IPS DF 19.7 (cell line): ENCODE data around the gene ACOXL.
A peak's percentile ranks its signal among the peaks of the same experiment; 100 is the strongest.

Experiments used
- DNase-seq: peaks from one replicate; pipeline ENCODE4 v3.0.0-alpha.2; 2013; ENCODE audit warnings: low read depth, low spot score

Gene ACOXL

DNA sequence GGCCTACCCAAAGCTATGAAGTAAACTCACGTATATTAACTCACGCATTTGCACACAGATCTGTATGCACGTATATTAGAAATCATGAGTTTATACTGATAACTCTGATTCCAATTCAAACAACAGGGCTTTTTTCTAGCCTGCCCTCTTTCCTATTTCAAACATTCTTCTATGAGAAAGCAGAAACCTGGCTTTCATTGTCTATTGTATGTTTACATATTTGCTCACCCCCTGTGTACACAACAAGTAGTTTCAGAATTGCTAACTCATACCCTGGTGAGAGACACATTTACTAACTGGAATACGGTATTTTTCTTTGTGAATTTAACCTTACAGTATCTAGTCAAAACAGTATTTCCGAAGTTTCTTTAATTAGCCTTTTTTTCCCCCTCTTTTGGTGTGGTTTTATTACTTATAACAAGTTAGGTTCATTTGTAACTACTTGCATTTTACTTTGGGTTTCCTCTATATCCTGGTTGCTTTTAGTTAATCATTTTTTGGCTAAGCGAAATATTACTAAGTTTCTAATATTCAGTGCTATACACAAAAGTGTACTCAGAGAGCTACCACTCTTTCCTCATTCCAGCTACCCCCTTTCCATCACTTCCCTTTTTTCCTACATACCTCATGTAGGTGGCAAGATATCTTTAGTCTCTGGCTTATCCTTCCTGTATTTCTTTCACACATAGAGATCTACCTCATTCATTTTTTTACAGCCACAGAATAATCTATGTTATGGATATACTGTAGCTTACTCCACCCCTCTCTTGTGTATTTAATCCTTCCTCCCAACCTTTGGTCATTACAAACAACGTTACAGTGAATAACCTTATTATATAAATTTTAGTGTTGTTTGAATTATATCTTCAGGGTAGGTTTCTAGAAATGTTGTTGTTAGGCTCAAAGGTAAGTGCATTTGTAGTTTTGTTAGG is 275.6 kb downstream of the ACOXL start:
- DNase-seq, result no peak

DNA sequence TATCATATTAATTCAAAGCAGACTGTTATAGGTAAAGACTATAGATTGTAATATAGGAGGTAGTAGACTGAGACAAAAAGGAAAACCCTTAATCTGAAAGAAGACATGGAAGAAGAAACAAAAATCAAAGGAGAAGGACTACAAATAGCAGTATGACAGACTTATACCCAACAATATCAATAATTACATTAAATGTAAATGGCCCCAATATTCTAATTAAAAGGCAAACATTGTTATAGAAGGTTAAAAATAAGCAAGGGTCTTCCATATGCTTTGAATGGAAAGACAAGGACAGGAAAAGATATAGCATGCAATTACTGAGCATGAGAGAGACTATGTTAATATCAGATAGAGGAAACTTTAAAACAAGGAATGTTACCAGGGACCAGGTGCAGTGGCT is 278.8 kb downstream of the ACOXL start:
- no peak for DNase-seq

DNA sequence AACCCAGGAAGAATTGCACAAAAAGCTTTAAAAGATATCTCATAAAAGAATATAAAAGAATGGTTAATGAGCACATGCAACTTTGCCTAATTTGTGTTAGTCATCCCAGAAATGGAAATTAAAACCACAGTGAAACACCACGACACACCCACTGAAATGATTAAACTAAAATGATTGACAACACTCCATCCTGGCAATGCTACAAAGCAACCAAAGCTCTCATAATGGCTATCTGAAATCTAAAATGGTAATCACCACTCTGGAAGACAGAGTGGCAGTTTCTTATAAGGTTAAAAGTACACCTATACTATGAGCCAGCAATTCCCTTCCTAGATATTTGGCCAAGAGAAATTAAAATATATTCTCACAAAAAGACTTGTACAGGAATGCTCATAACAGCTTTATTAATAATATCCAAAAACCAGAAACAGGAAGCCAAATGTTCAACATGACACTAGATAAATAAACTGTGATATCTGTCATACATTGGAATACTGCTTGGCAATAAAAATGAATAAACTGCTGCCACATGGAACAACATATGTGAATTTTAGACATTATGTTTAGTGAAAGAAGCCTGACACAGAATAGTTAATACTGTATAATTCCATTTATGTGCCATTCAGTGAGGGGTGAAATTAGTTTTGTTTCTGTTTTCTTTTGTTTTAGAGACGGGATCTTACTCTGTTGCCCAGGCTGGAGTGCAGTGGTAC is 283.1 kb downstream of the ACOXL start:
- DNase-seq, result no peak

GRCh38 chr2:111017034-111017622 is 284.8 kb downstream of the ACOXL start:
- DNase-seq, result no peak

GRCh38 chr2:111017909-111018308 is 285.5 kb downstream of the ACOXL start:
- DNase-seq, result no peak

DNA sequence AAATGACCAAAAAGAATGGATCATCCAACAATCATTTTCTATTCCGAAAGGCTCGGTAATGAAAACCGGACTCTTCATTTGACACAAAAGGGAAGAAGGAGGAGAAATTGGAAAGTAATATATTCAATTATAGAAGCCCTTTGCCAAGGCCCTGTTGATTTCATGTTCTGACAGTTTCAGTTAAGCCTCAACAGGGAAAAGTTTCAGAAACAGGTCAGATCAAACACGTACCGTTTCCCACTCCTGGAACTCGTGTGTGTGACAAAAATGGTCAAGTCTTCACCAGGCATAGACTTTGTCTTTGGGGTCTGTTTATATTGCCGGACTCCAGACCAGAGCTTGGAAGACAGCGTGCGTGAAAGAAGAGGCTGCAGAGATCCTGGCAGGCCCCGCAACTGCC is 287.0 kb downstream of the ACOXL start:
- no peak for DNase-seq

DNA sequence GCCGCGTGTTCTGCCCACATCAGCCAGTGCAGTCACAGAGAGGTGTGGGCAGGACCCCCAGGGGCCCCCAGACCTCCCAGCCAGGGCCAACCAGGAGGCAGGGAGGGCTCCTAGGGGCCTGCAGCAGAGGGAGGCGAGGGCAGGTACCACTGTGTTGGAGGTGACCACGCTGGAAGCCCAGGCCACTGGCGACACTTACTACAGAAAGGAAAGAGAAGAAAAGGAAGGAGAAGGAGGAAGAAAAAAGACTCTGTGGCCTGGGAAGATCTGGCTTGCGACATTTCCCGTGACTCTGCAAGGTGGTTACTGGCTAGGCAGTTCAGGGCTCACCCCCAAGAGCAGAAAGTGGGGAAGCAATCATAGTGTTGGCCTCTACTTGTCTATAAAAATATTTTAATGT is 290.3 kb downstream of the ACOXL start:
- no peak for DNase-seq

GRCh38 chr2:111024496-111024895 is 292.1 kb downstream of the ACOXL start:
- no peak for DNase-seq

GRCh38 chr2:111025288-111025687 is 292.9 kb downstream of the ACOXL start:
- DNase-seq, result no peak

DNA sequence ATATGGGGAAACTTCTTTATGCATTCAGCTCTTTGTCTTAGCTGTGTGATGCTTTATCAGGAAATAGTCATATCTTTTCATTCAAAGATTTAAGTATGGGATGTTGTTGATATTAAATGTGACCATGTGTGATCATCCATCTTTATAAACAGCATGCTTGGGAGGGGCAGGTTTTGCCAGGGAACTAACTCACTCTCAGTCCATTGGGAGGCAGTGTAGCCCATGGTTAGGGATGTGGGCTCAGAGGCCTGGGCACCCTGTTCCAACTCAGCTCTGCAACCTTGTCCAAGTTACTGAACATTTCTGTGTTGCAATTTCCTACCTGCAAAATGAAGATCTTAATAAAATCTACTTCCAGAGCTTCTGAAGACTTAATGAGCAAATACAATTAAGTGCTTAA is 296.3 kb downstream of the ACOXL start:
- DNase-seq, result no peak

DNA sequence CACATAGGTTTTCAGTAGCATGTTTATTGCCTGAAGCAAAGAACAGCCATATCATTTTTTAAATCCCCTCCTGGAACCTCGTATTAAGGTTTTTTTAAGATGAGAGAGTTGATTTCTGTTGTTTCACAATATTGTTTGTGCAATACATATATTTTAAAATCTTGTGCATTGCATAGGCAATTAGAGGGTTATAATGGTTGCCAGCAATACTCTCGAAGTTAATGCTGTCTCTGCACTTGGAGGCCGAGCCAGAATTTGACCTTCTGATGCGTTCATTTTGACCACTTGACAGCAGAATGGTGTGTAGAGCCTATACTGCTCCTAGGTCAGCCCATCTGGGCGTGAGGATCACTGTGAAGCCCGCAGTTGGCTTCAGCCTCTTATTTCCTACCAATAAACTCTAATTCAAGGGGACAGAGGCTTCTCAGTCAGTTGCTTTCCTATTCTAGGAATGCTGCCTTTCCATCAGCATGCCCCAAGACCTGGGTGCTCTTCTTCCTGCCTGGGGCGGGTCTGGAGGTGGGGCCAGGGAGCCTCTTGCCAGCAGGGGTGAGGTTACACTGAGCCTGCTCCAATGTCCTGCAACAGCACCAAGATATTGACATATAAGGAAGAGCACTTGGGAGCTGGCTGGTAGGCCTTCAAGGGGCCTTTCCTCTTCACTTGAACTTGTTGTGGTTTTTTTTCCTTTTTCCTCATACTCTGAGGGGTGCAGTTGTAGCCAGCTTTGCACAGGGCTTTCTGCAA is 297.0 kb downstream of the ACOXL start:
- peak; percentile 54 for DNase-seq

- no peak for DNase-seq
Observed at GRCh38 chr2:111030260-111030891, 298.0 kb downstream of the ACOXL start.

DNA sequence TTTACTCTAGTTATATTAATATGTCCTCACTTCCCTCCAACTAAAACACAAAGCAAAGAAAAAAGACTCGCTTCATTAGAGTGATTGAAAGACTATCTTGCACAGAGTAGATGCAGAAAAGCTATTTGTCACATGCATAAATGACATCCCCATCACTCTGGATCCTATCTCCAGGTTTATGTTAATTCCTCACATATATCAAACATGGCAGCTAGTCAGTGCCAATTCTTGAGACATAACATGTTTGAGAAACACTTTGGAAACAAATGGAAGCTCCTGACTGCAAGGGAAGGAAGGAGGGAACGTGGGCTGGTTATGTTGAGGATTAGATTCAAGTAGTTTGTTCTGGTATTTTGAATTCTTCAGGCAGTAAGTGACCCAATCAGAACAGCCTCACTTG is 298.6 kb downstream of the ACOXL start:
- DNase-seq, result no peak

DNA sequence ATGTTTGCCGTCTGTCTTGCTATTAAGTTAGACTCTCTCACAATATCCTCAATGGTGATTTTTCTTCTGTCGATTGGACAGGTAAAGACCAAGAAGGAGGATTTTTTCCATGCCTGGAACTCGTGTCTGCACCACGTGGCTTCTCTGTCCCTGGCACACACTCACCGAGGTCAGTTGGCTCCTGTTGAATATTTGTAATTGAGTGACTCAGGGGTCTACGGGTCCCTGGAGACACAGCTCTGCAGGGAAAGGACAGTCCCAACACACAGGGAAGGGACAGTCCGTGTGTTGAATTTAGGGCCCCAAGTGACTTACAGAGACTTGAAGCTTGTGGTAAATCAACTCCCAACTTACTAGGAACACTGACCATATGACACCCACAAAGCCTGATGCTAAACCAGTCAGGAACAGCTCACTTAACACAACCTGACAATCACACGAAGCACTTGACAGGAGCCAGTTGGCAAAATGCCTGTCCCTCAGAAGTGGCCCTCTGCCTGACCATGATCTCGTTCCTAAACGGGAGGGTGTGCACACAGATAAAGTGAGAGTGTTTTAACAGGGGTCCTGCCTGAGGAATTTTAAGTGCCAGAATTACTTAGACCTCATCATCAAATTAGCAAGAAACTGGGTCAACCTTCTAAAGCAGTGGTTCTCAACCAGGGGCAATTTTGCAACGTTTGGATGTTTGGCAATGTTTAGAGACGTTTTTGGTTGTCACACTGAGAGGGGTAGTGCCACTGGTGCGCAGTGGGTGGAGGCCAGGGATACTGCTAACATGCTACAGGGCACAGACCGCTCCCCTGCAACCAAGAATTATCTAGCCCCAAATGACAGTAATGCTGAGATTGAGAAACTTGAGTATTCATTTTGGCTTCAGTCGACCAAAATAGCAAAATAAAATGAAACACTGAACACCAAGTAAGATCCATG is 299.4 kb downstream of the ACOXL start:
- no peak for DNase-seq

DNA sequence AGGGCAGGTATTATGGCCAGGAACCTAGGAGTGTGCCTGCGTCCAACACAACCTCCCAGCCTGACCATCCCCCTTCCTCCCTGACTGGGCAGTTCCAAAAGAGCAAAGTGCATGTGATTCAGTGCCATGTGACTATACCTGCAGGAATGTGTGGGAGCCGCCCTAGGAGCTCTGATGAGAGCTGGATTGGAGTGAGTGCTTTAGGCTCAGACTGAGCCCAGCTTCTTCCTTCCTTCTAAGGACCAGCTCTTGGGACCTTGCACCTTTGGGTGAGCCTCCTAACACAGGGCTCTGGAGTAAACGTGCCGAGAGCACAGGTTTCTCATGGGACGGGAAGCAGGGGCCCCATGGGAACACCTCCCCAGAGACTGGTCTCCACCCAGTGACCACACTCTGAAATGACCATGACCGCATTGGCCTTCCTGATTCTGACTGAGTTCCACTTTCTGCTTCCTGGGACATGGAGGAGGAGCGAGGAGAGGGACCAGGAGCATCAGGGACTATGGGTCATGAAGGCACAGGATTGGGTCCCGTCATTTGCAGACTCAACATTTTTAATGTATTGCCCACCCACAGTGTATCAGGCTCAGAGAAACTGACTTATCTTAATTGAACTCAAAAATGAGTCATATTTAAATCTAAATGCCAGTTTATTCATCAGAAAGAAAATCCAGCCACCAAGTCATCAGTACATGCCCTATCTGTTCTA is 300.5 kb downstream of the ACOXL start:
- no peak for DNase-seq

DNA sequence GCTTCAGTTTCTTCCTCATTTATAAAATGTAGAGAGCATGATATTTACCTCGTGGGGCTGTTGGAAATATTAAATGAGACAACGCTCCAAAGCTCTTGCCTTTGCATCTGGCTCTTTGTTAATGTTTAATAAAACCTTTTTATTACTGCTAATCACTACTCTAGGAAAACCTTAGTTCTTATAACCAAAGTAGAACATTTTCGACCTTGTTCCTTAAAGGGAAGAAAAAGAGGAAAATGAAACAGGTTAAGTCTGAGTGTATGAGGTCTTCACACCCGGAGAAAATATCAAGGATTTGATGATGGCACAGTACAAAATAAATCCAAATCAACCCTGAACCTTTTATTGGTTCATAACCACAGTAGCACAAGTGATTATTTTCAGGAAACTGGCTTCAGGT is 301.8 kb downstream of the ACOXL start:
- DNase-seq, result no peak

DNA sequence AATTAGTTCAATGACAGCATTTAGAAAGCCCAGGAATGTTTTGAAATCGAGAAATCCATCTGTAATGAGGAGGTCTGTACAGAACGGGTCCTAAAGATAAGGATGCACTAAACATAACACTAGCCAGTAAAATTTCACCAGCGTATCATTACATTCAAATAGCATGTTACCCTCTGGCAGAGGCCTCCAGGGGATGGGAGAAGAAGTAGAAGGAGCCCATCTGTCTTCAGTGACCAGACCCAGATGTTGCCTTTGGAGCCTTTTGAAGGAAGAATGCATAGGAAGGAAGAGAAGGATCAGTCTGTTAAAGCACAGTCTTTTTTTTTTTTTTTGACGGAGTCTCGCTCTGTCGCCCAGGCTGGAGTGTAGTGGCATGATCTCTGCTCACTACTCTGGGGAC is 302.2 kb downstream of the ACOXL start:
- DNase-seq, result no peak

DNA sequence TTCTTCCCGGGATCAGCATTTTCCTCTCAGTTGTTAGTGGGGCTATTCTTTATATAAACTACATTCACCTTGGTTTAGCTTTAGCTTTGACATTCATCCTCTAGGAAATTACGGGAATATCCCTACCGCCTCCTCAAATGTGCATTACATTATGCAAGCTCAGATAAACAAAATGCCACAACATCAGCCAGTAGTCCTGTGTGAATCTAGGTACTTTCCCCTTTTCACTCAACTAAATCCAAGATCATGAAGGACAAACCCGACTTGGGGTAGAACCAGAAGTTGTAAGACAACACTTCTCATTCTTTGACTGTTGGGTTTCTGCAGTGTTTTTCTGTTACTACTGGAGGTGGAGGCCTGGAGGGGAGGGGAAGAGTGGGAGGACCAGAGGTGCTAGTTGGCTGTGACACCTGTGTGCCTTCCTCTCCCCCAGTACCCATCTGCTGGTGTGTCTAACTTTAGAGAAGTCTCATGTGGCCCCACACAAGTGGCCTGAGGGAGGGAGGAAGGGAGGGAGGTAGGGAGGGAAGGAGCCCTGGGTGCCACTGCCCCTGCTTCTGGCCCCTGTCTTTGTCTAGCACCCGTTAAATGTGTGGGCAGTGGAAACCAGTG is 303.6 kb downstream of the ACOXL start:
- DNase-seq, result no peak

DNA sequence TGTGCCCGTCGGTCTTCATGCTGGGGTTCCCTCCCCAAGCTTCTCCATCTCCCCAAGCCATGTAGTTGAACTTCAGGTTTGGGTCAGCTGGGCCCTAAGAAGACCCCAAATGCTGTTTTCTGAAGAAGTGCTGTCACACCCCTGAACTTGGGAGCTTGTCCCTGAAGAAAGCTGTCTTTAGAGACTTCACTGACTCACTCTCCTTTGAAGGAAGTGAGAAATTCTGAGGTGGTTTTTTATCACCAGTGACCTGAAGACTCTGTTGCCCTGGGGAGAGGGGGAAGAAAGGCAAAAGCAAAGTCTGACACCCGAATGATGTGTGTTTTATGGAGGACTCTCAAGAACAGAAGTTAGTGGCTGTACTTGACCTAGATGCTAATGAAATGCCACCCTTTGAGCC is 304.8 kb downstream of the ACOXL start:
- DNase-seq, result no peak
